VCaP (cell line): Measurements from ENCODE around the gene CPA2.

Experiments used
- H3K27ac ChIP-seq: fragments of 450-650 bp; 2 replicates; pipeline ENCODE4 v1.5.1; 2017
- TF ChIP-seq, protein P1 (sequence below): fragments of 450-650 bp; conservative IDR thresholded peaks from 2 replicates; pipeline ENCODE4 v1.5.1; 2017; ENCODE audit warnings: mild to moderate bottlenecking, moderate library complexity

Gene CPA2

DNA sequence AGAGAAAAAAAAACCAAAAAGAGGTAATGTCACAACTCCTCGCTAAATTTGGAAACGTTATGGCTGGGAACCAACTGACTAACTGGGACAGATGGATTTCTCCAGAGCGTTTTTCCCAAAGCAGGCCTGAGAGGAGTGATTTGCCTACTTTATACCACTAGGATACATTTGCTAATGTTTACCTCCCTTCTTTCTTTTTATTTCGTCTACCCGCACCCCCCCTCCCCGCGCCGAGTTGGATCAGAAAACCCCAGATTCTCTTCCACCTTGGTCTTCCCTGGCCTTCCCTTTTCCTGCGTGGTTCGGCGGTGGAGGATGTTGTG is 7.2 kb downstream of the CPA2 start:
- H3K27ac ChIP-seq, result no peak overlapping the region

DNA sequence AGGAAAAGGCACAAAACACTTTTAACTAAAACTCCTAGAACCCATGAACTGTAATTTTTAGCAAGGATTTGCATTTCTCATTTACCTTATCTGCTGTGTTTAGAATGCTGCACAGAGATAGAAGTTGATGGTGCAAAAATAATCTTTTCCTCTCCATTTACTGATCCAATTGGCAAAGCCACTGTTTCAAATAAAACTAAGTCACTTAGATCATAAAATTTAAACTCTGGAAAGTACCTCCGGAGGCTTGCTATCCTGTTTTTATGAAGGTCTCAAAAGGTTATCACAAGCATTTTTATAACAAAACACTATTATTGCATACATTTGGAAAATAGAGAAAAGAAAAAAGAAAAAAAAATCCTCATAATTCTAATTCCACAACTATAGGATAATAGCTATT is 7.6 kb downstream of the CPA2 start:
- TF ChIP-seq, protein P1, sequence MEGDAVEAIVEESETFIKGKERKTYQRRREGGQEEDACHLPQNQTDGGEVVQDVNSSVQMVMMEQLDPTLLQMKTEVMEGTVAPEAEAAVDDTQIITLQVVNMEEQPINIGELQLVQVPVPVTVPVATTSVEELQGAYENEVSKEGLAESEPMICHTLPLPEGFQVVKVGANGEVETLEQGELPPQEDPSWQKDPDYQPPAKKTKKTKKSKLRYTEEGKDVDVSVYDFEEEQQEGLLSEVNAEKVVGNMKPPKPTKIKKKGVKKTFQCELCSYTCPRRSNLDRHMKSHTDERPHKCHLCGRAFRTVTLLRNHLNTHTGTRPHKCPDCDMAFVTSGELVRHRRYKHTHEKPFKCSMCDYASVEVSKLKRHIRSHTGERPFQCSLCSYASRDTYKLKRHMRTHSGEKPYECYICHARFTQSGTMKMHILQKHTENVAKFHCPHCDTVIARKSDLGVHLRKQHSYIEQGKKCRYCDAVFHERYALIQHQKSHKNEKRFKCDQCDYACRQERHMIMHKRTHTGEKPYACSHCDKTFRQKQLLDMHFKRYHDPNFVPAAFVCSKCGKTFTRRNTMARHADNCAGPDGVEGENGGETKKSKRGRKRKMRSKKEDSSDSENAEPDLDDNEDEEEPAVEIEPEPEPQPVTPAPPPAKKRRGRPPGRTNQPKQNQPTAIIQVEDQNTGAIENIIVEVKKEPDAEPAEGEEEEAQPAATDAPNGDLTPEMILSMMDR, result no peak
- no peak overlapping the region for H3K27ac ChIP-seq

More for the DNA sequence above, 7.2 kb downstream of the CPA2 start:
- TF ChIP-seq, protein P1, result no peak

DNA sequence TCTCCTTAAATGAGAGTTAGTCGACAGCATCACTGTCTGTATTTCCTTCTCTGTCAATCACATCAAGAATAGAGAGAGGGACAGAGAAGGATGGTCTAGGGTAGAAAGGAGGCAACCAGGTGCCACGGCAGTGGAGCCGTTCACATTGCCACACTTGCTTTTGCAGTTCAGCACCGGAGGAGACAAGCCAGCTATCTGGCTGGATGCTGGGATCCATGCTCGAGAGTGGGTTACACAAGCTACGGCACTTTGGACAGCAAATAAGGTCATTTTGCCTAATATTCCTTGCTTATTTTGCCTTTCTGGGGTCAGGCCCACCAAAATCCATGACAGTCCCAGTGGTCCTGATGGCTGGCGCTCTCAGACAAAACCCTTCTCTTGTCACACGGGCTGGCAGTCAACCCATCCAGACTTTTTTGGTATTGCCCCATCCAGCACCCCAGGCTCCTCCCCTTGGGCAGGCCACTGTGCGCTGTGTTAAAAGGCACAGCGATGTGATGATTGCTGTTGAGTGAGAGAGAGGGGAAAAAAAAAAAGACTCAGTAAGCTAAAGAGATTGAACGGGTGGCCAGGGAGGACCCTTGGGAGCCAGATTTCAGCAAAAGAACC is 8.4 kb downstream of the CPA2 start:
- TF ChIP-seq, protein P1, result no peak
- H3K27ac ChIP-seq, result no peak overlapping the region

DNA sequence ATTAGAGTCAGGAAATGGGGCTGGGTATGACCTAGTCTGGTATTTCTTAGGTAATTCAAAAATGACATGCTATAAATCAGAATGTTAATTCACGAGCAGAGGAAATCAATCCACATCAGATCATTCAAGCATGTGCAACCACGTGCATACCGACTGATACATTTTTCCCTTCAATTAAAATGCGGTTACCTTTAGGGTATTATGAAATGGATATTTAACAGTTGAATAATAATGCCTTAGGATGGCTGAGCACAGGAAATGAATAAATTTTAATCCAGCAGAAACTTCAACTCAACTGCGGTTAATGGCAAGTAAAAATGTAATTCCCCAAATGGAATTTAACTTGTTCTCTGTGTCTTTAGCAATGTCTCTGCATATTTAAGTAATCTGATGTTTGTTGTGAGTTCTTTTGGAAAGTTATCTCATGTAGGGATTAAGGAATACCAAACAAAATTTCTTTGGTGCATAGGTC is 9.2 kb downstream of the CPA2 start:
- TF ChIP-seq, protein P1, result no peak
- H3K27ac ChIP-seq, result no peak overlapping the region

DNA sequence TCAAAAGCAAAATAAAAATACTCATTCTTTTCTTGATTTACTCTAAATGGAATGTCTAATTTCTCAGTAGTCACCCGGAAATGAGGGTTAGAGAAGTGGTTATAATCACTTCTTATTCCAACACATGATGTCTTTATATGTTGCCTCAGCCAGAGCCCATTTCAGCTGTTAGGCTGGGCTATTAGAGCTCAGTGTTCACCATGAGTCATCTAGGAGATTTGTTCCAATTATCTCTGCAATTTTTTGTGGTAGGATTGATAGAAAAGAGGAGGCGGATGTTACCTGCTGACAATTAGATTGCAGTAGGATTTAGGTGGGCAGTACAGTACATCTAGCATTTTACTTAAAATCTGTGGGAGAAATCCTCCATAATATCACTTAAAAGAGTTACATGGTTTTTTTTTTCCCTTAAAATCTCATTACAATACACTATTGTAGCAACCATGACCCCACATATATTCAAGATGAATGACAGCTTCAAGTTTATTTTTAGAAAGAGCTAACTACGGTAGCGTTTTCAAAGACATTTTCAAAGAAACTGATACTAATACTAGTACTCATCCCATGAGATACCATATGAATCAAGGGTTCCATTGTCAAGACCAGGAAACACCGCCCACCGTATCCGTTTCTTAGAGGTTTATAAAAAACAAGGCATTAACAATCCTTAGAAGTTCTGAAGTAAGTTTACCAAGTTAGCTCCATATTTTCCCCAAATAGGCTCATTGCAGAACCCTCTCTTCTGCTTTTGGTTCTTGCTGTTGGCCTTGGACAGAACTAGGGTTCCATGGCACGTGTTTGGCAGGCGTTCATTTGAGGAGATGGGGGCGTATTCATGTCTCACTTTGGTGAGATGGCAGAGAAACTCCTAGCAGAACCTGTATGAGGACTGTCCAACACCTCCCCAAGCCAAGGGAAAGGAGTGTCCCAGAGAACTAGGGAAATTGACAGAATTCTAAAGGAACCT is 10.4 kb downstream of the CPA2 start:
- H3K27ac ChIP-seq, result no peak overlapping the region
- TF ChIP-seq, protein P1, result no peak

DNA sequence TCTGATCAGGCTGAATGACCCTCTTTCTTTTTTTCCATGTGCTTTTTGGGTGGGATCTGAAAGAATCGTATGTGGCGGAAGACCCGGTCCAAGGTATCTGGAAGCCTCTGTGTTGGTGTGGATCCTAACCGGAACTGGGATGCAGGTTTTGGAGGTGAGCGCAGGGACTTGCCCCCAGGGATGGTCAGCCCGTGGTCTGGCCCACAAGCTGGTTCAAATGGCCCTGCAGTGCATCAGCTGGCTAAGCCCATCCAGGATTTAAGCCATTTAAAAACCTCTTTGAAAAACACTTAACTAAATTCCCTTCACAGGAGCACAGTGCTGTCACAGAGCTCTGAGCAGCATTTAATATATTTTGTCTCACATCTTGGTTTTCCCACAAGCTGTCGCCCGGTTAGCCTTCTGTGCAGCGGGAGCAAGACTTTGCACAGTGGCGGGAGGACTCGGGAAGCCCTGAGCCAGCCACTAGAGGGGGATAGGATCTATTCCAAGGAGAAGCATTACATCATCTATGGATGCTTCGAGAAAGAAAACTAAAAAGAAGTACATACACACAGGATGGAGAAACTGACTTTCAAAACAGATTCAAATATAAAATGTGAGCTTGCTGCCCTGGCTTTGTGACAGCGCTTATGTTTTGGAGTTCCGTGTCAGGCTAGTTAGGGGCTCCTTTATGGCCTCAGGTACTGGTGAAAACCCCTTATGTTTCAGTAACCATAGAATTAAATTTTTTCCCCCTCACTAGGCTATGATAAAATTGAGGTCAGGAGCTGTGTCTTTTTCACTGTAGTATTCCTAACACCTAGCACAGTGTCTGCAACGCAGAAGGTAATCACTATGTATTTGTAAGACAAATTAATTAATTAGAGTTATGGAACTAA is 11.3 kb downstream of the CPA2 start:
- no peak overlapping the region for H3K27ac ChIP-seq
- TF ChIP-seq, protein P1, result peak; percentile 82

DNA sequence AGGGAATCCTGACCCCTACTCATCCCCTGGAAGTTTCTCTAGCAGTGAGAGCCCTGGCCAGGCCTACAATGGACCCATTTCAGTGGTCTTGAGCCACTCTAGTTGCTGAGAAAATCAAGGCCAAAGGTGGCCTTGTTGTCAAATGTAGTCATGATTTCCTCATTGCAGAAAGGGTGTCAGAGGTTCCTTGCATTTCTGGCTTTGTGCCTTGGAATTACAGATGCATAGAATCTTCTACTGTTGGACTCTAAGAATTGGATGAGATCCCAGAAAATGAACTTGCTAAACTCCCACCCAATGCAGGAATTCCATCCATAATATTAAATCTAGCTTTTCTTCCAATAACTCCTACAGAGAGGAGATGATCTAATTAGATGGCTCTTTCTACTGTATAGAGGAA is 12.2 kb downstream of the CPA2 start:
- TF ChIP-seq, protein P1, result no peak
- H3K27ac ChIP-seq, result no peak overlapping the region
